NCI-H524 (cell line): ENCODE results near the gene P2RY4.
A peak's percentile ranks its signal among the peaks of the same experiment; 100 is the strongest.
"Not testable (repeated sequence)": the region's sequence is repeated elsewhere in the genome, so short reads cannot be mapped to it uniquely, and the experiment has no call there.

Experiments
- DNase-seq, 2 experiments: peaks; one replicate each; lab custom pipeline; 2025; lab: John Stamatoyannopoulos, UW

Gene P2RY4

GRCh38 chrX:70260104-70260503 lies at the start of gene P2RY4:
TSS of gene P2RY4 (minus strand) at chrX:70260204. CDS start at chrX:70259624, 580 bp downstream.
- DNase-seq, result no peak

GRCh38 chrX:70301716-70302115 lies 41.7 kb upstream of the P2RY4 start:
- DNase-seq, result no peak

GRCh38 chrX:70293621-70294020 lies 33.6 kb upstream of the P2RY4 start:
- no peak for DNase-seq

- DNase-seq, result no peak
These were observed 32.8 kb upstream of the P2RY4 start for GRCh38 chrX:70292788-70293187.

GRCh38 chrX:70289793-70290770 lies 30.1 kb upstream of the P2RY4 start, which contains the start of the genes KIF4A and PDZD11:
TSS of gene KIF4A (plus strand) at chrX:70290104. CDS start at chrX:70290459, 355 bp downstream.
TSS of gene PDZD11 (minus strand) at chrX:70289927. CDS start at chrX:70289341, 586 bp downstream.
- peak; percentile 70 to 87 for DNase-seq

- no peak for DNase-seq
These were observed 29.3 kb upstream of the P2RY4 start for GRCh38 chrX:70289168-70289792.

- DNase-seq, result no peak
These were observed 21.9 kb upstream of the P2RY4 start, which contains the start of gene RAB41 for GRCh38 chrX:70281951-70282350. TSS of gene RAB41 (plus strand) at chrX:70282172. CDS start at chrX:70282218, 46 bp downstream.

- DNase-seq, result no peak
These were observed 20.6 kb upstream of the P2RY4 start for GRCh38 chrX:70280573-70280972.

GRCh38 chrX:70279081-70279480 lies 19.1 kb upstream of the P2RY4 start:
- DNase-seq, result peak; percentile 84 to 90

- not testable (repeated sequence) for DNase-seq
These were observed 14.0 kb upstream of the P2RY4 start for GRCh38 chrX:70274029-70274428.

- peak in 1 of 2 experiments; percentile 9 for DNase-seq
These were observed 8.0 kb upstream of the P2RY4 start, which contains the start of gene ARR3 for GRCh38 chrX:70268034-70268433. TSS of gene ARR3 (plus strand) at chrX:70268334. CDS start at chrX:70269386, 1,052 bp downstream.

- no peak for DNase-seq
These were observed 4.8 kb upstream of the P2RY4 start for GRCh38 chrX:70264784-70265183.

- peak in 1 of 2 experiments; percentile 52 for DNase-seq
These were observed 3.1 kb upstream of the P2RY4 start for GRCh38 chrX:70262952-70263567.

GRCh38 chrX:70257423-70258288 lies 2.3 kb downstream of the P2RY4 start:
- DNase-seq, result no peak

GRCh38 chrX:70255452-70255851 lies 4.6 kb downstream of the P2RY4 start:
- DNase-seq, result no peak

GRCh38 chrX:70254909-70255308 lies 5.1 kb downstream of the P2RY4 start:
- DNase-seq, result no peak

GRCh38 chrX:70254063-70254400 lies 6.0 kb downstream of the P2RY4 start:
- DNase-seq, result no peak

GRCh38 chrX:70253377-70254062 lies 6.5 kb downstream of the P2RY4 start:
- DNase-seq, result peak in 1 of 2 experiments; percentile 39

GRCh38 chrX:70252491-70252890 lies 7.5 kb downstream of the P2RY4 start:
- no peak for DNase-seq

- no peak for DNase-seq
These were observed 12.8 kb downstream of the P2RY4 start for GRCh38 chrX:70247252-70247651.

- no peak for DNase-seq
These were observed 15.1 kb downstream of the P2RY4 start for GRCh38 chrX:70244881-70245280.
